PC-3 (cell line): ENCODE measurements around the gene SNCAIP.

ENCODE experiments used
- EZH2 ChIP-seq: fragments of 300-600 bp; sonication (generic); IDR thresholded peaks from one replicate; pipeline ENCODE4 v1.6.1; 2017; ENCODE audit warnings: antibody characterized with exemption, mild to moderate bottlenecking, low read length; ENCODE audit not compliant: unreplicated experiment
- EZH2phosphoT487 ChIP-seq: fragments of 300-600 bp; sonication (generic); IDR thresholded peaks from 2 replicates; pipeline ENCODE4 v1.6.1; 2018; ENCODE audit warnings: mild to moderate bottlenecking, antibody characterized with exemption, low read length, borderline replicate concordance
- TF ChIP-seq, protein P1 (sequence below): fragments of 300-600 bp; sonication (generic); conservative IDR thresholded peaks from 2 replicates; pipeline ENCODE4 v1.5.1; 2017; ENCODE audit warnings: antibody characterized with exemption, low read depth, mild to moderate bottlenecking, low read length

DNA sequence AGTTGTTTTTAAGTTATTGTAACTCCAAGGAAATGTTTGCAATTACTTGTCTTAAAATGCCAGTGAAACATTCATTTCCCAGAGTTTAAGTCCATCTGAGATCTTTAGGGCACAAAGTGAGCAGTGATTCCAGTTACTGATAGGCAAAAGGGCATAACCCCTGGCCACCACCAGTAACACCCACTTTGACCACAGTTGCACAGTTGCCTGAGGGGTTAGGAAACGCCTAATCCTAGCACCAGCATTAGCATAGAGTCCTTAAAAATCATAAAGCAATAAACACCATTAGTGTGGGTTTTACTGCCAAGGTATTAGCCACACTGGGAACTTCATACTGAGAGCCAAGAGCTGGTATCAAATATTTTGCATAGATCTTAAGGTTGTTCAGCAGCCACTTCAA is 143.9 kb downstream of the SNCAIP start:
- TF ChIP-seq, protein P1, sequence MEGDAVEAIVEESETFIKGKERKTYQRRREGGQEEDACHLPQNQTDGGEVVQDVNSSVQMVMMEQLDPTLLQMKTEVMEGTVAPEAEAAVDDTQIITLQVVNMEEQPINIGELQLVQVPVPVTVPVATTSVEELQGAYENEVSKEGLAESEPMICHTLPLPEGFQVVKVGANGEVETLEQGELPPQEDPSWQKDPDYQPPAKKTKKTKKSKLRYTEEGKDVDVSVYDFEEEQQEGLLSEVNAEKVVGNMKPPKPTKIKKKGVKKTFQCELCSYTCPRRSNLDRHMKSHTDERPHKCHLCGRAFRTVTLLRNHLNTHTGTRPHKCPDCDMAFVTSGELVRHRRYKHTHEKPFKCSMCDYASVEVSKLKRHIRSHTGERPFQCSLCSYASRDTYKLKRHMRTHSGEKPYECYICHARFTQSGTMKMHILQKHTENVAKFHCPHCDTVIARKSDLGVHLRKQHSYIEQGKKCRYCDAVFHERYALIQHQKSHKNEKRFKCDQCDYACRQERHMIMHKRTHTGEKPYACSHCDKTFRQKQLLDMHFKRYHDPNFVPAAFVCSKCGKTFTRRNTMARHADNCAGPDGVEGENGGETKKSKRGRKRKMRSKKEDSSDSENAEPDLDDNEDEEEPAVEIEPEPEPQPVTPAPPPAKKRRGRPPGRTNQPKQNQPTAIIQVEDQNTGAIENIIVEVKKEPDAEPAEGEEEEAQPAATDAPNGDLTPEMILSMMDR = no peak
- TF ChIP-seq EZH2phosphoT487 (no peak), EZH2 (no peak)
